ENCODE results near the gene GSTT2.
"Not testable (repeated sequence)": the region's sequence is repeated elsewhere in the genome, so short reads cannot be mapped to it uniquely, and the experiment has no call there.

The GSTT2 gene

DNA sequence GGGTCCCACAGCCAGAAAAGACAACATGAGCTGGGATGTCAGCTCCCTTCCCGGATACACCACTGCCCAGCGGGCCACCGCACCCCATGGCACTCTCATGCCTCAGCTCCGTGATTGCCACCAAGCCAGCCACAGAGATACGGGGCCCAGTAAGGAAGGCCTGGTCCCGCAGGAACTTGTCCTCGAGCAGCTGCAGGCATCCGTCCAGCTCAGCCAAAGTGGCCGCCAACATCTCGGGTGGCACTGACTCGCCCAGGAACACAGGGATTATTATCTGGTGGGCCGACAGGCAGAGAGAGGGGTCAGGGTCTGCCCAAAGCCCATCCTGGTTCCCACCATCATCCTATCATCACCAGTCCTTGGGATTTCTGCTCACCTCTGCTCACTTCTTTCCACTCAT is 2.6 kb upstream of the GSTT2 start:
- H3K4me1 ChIP-seq (ENCODE audit: control insufficient read depth, insufficient read depth, low read length); H3K27me3 ChIP-seq (replicated peaks; ENCODE audit: control insufficient read depth, insufficient read depth, low read length); H3K4me3 ChIP-seq (ENCODE audit: low read length); H3K9ac ChIP-seq (ENCODE audit: low read length); H3K9me3 ChIP-seq (ENCODE audit: control insufficient read depth, low read length); DNase-seq (ENCODE audit: low read depth); H3K36me3 ChIP-seq (ENCODE audit: control insufficient read depth, insufficient read depth, low read length, severe bottlenecking): not testable (repeated sequence)

DNA sequence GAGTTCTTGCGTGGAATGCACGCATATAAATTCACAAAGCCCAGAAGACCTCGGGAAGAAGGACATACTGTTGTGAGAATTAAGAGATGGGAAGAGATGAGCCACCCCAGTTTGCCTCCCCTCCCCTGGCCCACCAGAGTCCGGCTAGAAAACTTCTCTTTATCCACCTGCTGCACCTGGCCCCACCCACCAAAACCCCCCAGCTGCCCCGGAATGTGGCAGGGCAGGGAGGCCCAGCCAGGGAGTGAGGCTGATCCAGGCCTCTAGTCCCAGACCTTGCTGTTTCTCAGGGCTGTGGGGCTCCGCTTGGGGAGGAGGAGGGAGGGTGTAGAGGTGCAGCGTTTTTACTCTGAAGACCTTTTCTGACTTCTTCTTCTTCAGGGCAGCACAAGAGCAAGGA is 633 bp downstream of the GSTT2 start:
- not testable (repeated sequence) for H3K9me3 ChIP-seq (ENCODE audit: control insufficient read depth, low read length); H3K27me3 ChIP-seq (replicated peaks; ENCODE audit: control insufficient read depth, insufficient read depth, low read length); H3K9ac ChIP-seq (ENCODE audit: low read length); H3K4me3 ChIP-seq (ENCODE audit: low read length); H3K4me1 ChIP-seq (ENCODE audit: control insufficient read depth, insufficient read depth, low read length); DNase-seq (ENCODE audit: low read depth); H3K36me3 ChIP-seq (ENCODE audit: control insufficient read depth, insufficient read depth, low read length, severe bottlenecking)

DNA sequence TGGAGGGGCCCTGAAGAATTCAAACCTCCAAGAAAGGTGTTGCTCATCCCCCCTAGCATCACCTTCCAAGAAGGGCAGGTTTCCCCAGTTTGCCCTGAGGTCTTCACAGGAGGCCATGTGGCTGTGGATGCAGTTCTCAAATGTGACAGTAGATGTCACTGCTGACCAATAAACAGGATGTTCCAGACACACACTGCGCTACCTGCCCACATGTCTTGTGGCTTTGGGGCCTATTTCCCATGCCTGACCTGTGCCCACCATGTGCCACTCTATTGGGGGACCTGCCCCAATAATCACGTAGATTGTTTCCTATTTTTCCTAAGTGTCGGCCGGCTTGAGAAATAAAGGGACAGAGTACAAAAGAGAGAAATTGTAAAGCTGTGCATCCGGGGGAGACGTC is 4.5 kb downstream of the GSTT2 start:
- Histone ChIP-seq H3K27me3 (replicated peaks; ENCODE audit: control insufficient read depth, insufficient read depth, low read length) (no peaks in the 10 kb centered on the region), H3K9ac (ENCODE audit: low read length) (no peak overlapping the region), H3K4me3 (ENCODE audit: low read length) (no peak overlapping the region), H3K9me3 (ENCODE audit: control insufficient read depth, low read length) (no peaks in the 10 kb centered on the region), H3K36me3 (ENCODE audit: control insufficient read depth, insufficient read depth, low read length, severe bottlenecking) (no peaks in the 10 kb centered on the region), H3K4me1 (ENCODE audit: control insufficient read depth, insufficient read depth, low read length) (peaks cover under 1% of the 10 kb centered on the region)
- DNase-seq (ENCODE audit: low read depth), result peak; percentile 65

DNA sequence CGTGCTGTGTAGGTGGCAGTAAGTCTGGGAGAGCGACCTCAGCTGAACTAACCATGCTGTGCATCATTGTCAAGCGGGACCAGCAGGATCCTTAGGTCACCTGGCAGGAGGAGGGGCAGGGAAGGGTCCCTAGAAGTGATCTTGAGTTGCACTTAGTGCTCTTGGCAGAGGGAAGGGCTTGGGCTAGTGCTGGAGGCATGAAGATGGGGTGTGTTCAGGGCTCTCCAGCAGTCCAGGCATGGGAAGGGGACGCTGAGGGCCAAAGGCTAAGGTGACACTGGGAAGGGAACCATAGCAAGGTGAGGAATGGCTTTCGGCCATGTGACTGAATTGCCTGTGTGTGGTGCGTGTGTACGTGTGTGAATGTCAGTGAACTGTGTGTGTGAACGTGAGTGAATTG is 6.2 kb downstream of the GSTT2 start:
- not testable (repeated sequence) for H3K4me1 ChIP-seq (ENCODE audit: control insufficient read depth, insufficient read depth, low read length); H3K27me3 ChIP-seq (replicated peaks; ENCODE audit: control insufficient read depth, insufficient read depth, low read length); DNase-seq (ENCODE audit: low read depth); H3K36me3 ChIP-seq (ENCODE audit: control insufficient read depth, insufficient read depth, low read length, severe bottlenecking); H3K9me3 ChIP-seq (ENCODE audit: control insufficient read depth, low read length); H3K4me3 ChIP-seq (ENCODE audit: low read length); H3K9ac ChIP-seq (ENCODE audit: low read length)

DNA sequence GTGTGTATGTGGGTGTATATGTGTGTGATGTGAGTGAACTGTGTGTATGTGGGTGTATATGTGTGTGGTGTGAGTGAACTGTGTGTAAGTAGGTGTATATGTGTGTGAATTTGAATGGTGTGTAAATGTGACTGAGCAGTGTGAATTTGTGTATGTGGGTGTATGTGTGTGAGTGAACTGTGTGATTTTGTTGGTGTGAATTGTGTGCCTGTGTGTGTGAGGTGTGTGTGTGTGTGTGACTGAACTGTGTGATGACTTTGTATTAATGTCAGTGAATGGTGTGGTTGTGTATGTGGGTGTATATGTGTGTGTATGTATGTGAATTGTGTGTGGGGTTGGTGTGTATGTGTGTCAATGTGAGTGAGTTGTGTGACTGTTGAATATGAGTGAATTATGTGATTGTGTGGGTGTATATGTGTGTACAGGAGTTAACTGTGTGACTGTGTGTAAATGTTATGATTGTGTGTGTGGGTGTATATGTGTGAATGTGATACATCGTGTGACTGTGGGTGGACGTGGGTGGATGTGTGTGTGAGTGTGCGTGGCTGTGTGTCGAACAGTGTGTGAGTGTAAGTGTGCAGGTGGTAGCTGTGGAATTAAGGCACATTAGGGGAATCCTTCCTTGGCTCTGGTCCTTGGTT is 6.7 kb downstream of the GSTT2 start:
- H3K36me3 ChIP-seq (ENCODE audit: control insufficient read depth, insufficient read depth, low read length, severe bottlenecking); H3K9me3 ChIP-seq (ENCODE audit: control insufficient read depth, low read length); DNase-seq (ENCODE audit: low read depth); H3K4me1 ChIP-seq (ENCODE audit: control insufficient read depth, insufficient read depth, low read length); H3K9ac ChIP-seq (ENCODE audit: low read length); H3K4me3 ChIP-seq (ENCODE audit: low read length); H3K27me3 ChIP-seq (replicated peaks; ENCODE audit: control insufficient read depth, insufficient read depth, low read length): not testable (repeated sequence)

DNA sequence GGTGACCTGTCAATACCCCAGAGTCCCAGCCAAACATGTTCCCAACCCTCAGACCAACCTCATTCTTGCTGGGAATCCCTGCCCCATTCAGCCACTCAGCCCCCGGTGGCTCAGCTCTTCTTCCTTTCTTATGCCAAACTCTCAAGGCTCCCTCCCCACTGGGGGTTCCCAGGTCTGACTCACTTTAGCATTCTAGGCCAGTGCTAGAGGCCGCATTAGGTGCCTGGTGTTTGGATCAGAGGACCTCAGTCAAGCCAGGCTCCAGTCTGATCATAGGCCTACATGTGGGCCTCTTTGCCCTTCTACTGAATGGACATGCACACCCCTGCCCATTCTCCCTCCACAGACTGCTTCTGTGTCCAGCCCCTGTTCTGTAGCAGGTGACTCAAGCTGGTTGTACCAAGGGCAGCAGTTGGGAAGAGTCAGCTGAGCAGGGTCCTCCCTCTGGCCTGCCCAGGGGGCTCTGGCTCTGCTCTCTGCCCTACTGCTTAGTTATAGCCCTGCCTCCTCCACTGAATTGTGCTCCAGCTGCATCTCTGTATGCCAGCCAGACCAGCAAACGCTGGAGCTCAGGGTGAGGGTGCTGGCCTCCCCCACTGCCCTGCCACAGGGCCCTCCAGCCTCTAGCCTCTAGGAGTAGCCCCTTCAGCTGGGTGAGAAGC is 9.8 kb downstream of the GSTT2 start:
- not testable (repeated sequence) for H3K9ac ChIP-seq (ENCODE audit: low read length); H3K36me3 ChIP-seq (ENCODE audit: control insufficient read depth, insufficient read depth, low read length, severe bottlenecking); H3K4me3 ChIP-seq (ENCODE audit: low read length); H3K9me3 ChIP-seq (ENCODE audit: control insufficient read depth, low read length); H3K4me1 ChIP-seq (ENCODE audit: control insufficient read depth, insufficient read depth, low read length); DNase-seq (ENCODE audit: low read depth); H3K27me3 ChIP-seq (replicated peaks; ENCODE audit: control insufficient read depth, insufficient read depth, low read length)

DNA sequence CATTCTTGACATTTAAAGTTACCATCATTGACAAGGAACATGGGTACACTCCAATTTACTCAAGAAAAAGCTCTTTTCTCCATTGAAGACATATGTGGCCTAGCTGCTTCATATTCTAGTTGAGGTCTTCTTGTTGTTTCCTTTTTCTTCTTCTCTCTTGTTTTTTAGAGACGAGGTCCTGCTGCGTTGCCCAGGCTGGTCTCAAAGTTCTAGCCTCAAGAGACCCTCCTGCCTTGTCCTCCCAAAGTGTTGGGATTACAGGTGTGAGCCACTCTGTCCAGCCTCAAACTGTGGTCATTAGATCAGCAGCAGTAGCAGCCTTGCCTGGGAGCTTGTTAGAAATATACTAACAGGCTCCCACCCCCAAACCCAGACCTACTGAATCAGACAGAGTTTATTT is 13.1 kb downstream of the GSTT2 start:
- DNase-seq (ENCODE audit: low read depth), result not testable (repeated sequence)

DNA sequence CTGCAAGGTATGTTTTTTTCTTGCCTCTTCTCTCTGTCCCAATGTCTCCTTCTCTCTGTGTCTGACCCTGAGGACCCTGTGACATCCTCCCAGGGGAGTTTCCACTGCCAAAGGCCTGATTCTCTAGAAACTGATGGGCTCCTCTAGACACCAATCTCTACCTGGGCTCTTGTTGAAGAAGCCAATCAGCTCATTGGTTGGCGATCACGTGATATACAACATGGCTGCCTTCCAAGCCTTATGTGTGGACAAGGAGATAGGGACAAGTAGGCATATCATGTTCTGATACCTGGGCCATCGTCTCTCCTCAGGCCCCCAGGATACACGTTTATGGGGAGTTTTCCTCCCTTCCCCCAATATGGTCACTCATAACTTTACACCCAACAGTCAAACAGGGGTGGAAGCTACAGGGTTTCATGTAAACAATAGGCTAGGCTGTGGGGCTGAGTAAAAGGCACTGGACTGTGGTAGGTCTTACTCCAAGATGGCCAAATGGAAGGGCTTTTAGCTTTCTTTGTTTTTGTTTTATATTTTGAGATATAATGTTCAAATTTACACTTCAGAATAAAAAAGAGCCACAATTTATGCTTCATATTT is 13.7 kb downstream of the GSTT2 start:
- not testable (repeated sequence) for H3K9me3 ChIP-seq (ENCODE audit: control insufficient read depth, low read length); H3K4me1 ChIP-seq (ENCODE audit: control insufficient read depth, insufficient read depth, low read length); H3K4me3 ChIP-seq (ENCODE audit: low read length); H3K9ac ChIP-seq (ENCODE audit: low read length); H3K27me3 ChIP-seq (replicated peaks; ENCODE audit: control insufficient read depth, insufficient read depth, low read length); DNase-seq (ENCODE audit: low read depth); H3K36me3 ChIP-seq (ENCODE audit: control insufficient read depth, insufficient read depth, low read length, severe bottlenecking)

More for the DNA sequence above, 13.1 kb downstream of the GSTT2 start:
- not testable (repeated sequence) for H3K4me3 ChIP-seq (ENCODE audit: low read length); H3K27me3 ChIP-seq (replicated peaks; ENCODE audit: control insufficient read depth, insufficient read depth, low read length); H3K36me3 ChIP-seq (ENCODE audit: control insufficient read depth, insufficient read depth, low read length, severe bottlenecking); H3K9me3 ChIP-seq (ENCODE audit: control insufficient read depth, low read length); H3K9ac ChIP-seq (ENCODE audit: low read length); H3K4me1 ChIP-seq (ENCODE audit: control insufficient read depth, insufficient read depth, low read length)

DNA sequence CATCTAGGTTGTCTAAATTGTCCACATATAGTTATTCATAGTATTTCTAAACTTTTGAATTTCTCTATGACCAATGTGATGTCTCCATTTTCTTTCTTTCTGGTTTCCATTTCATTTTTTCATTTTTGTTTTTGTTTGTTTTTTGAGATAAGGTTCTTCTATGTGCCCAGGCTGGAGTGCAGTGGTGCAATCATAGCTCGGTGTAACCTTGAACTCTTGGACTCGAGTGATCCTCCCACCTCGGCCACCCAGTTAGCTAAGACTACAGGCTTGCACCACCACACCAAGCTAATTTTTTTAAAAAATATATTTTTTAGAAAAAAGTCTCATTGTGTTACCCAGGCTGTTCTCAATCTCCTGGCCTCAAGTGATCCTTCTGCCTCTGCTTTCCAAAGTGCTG is 17.2 kb downstream of the GSTT2 start:
- Histone ChIP-seq H3K4me1 (ENCODE audit: control insufficient read depth, insufficient read depth, low read length) (no peaks in the 10 kb centered on the region), H3K27me3 (replicated peaks; ENCODE audit: control insufficient read depth, insufficient read depth, low read length) (no peaks in the 10 kb centered on the region), H3K9ac (ENCODE audit: low read length) (no peak overlapping the region), H3K9me3 (ENCODE audit: control insufficient read depth, low read length) (no peaks in the 10 kb centered on the region), H3K4me3 (ENCODE audit: low read length) (no peak overlapping the region), H3K36me3 (ENCODE audit: control insufficient read depth, insufficient read depth, low read length, severe bottlenecking) (no peaks in the 10 kb centered on the region)
- DNase-seq (ENCODE audit: low read depth), result no peak

DNA sequence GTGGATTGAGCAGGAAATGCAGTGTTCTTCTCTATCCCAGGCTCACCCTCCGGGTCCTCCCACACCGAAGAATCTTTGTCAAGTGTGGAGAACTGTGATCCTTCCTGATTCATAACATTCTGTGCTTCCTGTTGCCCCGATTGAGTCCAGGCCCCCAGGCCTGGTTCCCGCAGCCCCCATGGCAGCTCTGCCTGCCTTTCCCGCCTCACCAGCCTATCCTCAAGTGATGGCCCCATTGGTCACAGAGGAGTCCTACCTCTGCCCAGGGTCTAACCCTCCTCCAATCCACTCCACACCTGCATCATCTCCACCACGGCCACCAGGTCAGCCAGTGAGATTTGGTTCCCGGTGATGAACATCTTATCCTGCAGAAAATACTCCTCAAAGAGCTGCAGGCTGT is 19.8 kb downstream of the GSTT2 start:
- not testable (repeated sequence) for H3K9me3 ChIP-seq (ENCODE audit: control insufficient read depth, low read length); H3K4me3 ChIP-seq (ENCODE audit: low read length); DNase-seq (ENCODE audit: low read depth); H3K9ac ChIP-seq (ENCODE audit: low read length); H3K4me1 ChIP-seq (ENCODE audit: control insufficient read depth, insufficient read depth, low read length); H3K36me3 ChIP-seq (ENCODE audit: control insufficient read depth, insufficient read depth, low read length, severe bottlenecking); H3K27me3 ChIP-seq (replicated peaks; ENCODE audit: control insufficient read depth, insufficient read depth, low read length)

DNA sequence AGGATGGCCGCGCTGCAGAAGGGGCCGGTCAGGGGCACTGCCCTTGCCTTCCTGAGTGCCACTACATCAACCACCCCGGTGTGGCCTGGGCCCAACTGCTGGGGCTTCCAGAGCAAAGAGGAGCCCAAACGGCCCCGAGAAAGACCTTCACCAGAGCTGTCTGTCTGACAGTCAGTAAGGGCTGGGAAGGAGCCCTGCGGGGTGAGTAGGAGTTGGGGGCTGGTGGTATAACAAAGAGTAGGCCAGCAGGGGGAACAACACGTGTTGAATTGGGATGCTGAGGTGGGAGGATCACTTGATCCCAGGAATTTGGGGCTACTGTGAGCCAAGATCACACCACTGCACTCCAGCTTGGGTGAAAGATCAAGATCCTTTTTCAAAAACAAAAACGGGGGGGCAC is 21.4 kb downstream of the GSTT2 start:
- H3K27me3 ChIP-seq (replicated peaks; ENCODE audit: control insufficient read depth, insufficient read depth, low read length), result no peaks in the 10 kb centered on the region
- no peak overlapping the region for H3K9ac ChIP-seq (ENCODE audit: low read length)
- H3K9me3 ChIP-seq (ENCODE audit: control insufficient read depth, low read length), result no peaks in the 10 kb centered on the region
- H3K4me3 ChIP-seq (ENCODE audit: low read length), result no peak overlapping the region
- no peaks in the 10 kb centered on the region for H3K36me3 ChIP-seq (ENCODE audit: control insufficient read depth, insufficient read depth, low read length, severe bottlenecking)
- DNase-seq (ENCODE audit: low read depth), result no peak
- H3K4me1 ChIP-seq (ENCODE audit: control insufficient read depth, insufficient read depth, low read length), result peaks cover 4% of the 10 kb centered on the region

DNA sequence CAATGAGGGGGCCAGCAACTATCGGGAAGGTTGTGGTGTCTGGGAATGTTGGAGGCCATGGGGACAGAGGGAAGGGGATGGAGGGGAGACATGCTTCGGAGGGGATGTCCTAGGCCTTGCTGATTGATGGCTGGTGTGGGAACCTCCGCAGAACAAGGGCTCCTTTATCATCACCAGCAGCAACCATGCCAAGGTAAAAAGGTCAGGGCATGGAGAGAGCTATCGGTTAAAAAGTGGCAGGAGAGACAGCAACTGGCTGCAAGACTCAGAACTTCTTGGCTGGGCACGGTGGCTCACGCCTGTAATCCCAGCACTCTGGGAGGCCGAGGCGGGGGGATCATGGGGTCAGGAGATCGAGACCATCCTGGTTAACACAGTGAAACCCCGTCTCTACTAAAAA is 22.3 kb downstream of the GSTT2 start:
- Histone ChIP-seq H3K9ac (ENCODE audit: low read length) (no peak overlapping the region), H3K4me3 (ENCODE audit: low read length) (no peak overlapping the region), H3K36me3 (ENCODE audit: control insufficient read depth, insufficient read depth, low read length, severe bottlenecking) (no peaks in the 10 kb centered on the region), H3K4me1 (ENCODE audit: control insufficient read depth, insufficient read depth, low read length) (peaks cover 4% of the 10 kb centered on the region), H3K9me3 (ENCODE audit: control insufficient read depth, low read length) (no peaks in the 10 kb centered on the region), H3K27me3 (replicated peaks; ENCODE audit: control insufficient read depth, insufficient read depth, low read length) (no peaks in the 10 kb centered on the region)
- no peak for DNase-seq (ENCODE audit: low read depth)
